Heart left ventricle (tissue), 16 donors: ENCODE results near the gene RBPMS2. TPM values are rescaled to one million over a fixed set of nuclear protein-coding genes. Genes with fewer than 3 reads are reported as not detected.
A peak's percentile ranks its signal among the peaks of the same experiment; 100 is the strongest.

ENCODE experiments used
- ATAC-seq, 4 donors: fragments of 200-7000 bp; cut with Tn5 transposase; one replicate each; pipeline ENCODE4 v1.9.1; 2020 to 2022; ENCODE audit warnings: moderate library complexity in 4 of 4, mild to moderate bottlenecking in 3 of 4, moderate number of reproducible peaks in 1 of 4
- DNase-seq, 5 donors: peaks; one replicate each; pipeline ENCODE4 v3.0.0-alpha.2; 2020
- H3K27ac ChIP-seq, 12 donors: fragments of 200-600 bp; sonication (generic) in 4 of 12; one replicate each; pipeline versions ENCODE4 v1.5.0 to v1.8.0; 2016 to 2022; ENCODE audit warnings: mild to moderate bottlenecking in 2 of 12
- H3K27me3 ChIP-seq, 9 donors: fragments of 200-600 bp; sonication (generic) in 2 of 9; one replicate each; pipeline versions ENCODE4 v1.5.1 to v1.8.0; 2016 to 2022; ENCODE audit warnings: mild to moderate bottlenecking in 3 of 9
- H3K36me3 ChIP-seq, 9 donors: fragments of 200-600 bp; sonication (generic) in 2 of 9; one replicate each; pipeline versions ENCODE4 v1.5.0 to v1.8.0; 2018 to 2022; ENCODE audit warnings: mild to moderate bottlenecking in 2 of 9
- H3K4me1 ChIP-seq, 12 donors: fragments of 200-600 bp; sonication (generic) in 4 of 12; one replicate each; pipeline versions ENCODE4 v1.5.0 to v1.8.0; 2016 to 2022; ENCODE audit warnings: mild to moderate bottlenecking in 3 of 12
- H3K4me3 ChIP-seq, 12 donors: fragments of 200-600 bp; sonication (generic) in 4 of 12; one replicate each; pipeline versions ENCODE4 v1.5.0 to v1.8.0; 2017 to 2022; ENCODE audit warnings: mild to moderate bottlenecking in 9 of 12, moderate library complexity in 4 of 12
- H3K9me3 ChIP-seq, 12 donors: fragments of 200-600 bp; sonication (generic) in 4 of 12; one replicate each; pipeline versions ENCODE4 v1.5.0 to v1.8.0; 2016 to 2022; ENCODE audit warnings: mild to moderate bottlenecking in 1 of 12
- POLR2A ChIP-seq, 2 donors: fragments of 450-650 bp; IDR thresholded peaks; one replicate each; pipeline ENCODE4 v1.6.1; 2017; ENCODE audit warnings: antibody characterized with exemption in 2 of 2, mild to moderate bottlenecking in 2 of 2, moderate library complexity in 2 of 2
- WGBS, 4 donors: extraction: QIAGEN DNeasy Blood & Tissue Kit in 2 of 4; methylation state at CpG; one replicate each; pipeline versions ENCODE4 v1.1.5 to v1.1.7; 2013 to 2018; 5-methylcytosine and 5-hydroxymethylcytosine counted together
- intact Hi-C, 10 donors: fragments of 100-400 bp; cut with DNase I; formaldehyde crosslinking; loops; one replicate each; pipeline versions ENCODE4 v1.11.1 to v1.14.2; 2022
- polyA plus RNA-seq, 2 donors: library from polyadenylated mRNA; stranded (reverse); fragments of 200-250 nt; gene quantifications; one replicate each; pipeline ENCODE4 v1.2.3, GENCODE V29; 2013
- total RNA-seq, 9 donors: library from RNA; depleted of rRNA in 2 of 9; stranded (reverse); fragments of >200 nt in 2 of 9; fragmentation: NEBNext Ultra II Directional in 3 of 9; extraction: Animal tissue kit (Norgen Biotek cat#: 25700) in 3 of 9; gene quantifications; one replicate each; pipeline versions ENCODE4 v1.1.0 to v1.2.4, GENCODE V29; 2016 to 2023
- TF ChIP-seq, protein P1 (sequence below), 12 donors: fragments of 200-600 bp; sonication (generic) in 4 of 12; IDR thresholded peaks; one replicate each; pipeline versions ENCODE4 v1.5.0 to v1.8.0; 2018 to 2022; ENCODE audit warnings: antibody characterized with exemption in 12 of 12, mild to moderate bottlenecking in 5 of 12
- donor health status: ischemic (EF 13 %, LVEDD 7.1; RV severe dilation, severe dysfunction).
- donor health status: healthy with polysubstance abuse.
- donor health status: DM: no; HTN: yes; CAD: no.
- donor health status: DM: no; HTN: no; CAD: no.
- donor health status: ischemic (EF 25% LVEDD 6.9; RV normal size, moderate dysfunction).
- donor health status: ischemic (EF 25% LVEDD 5.7; RV mildly dilated, moderate dysfunction).
- donor health status: healthy.
- donor health status: DM: yes; HTN: yes; CAD: no.
- donor health status: ischemic (EF 35%, LVEDD 5.7; RV mildly dilated, moderate dysfunction).
- donor health status: nonischemic (EF 11% LVEDD 7.7; RV severe dilation, severe dysfunction).
- donor health status: DM: yes; HTN: yes; CAD: no.
- donor health status: PGD.
- donor health status: ischemic (EF 29% LVEDD 5.4; RV normal size, mild dysfunction).
- donor health status: nonischemic (EF 23%, LVEDD 6.1; RV moderate dilation, normal function).

Gene RBPMS2
- total and polyA plus RNA-seq, 11 donors = 49.8 to 530 (median 202) TPM

DNA sequence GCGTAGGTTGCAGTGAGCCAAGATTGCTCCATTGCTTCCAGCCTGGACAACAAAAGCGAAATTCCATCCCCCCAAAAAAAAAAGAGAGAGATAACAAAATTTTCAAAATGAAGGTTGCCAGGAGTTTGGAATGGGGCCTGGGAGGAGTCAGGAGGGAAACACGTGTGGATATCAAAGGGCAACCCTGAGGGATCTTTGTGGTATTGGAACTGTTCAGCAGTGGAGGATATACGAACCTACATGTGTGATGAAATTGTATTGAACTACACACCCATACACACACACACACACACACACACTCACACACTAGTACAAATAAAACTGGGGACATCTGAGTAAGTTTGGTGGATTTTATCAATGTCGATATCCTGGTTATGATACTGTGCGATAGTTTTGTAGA, 61.8 kb downstream of the RBPMS2 start:
- H3K36me3 ChIP-seq = peaks cover 0 to 63% (median 16%) of the 10 kb centered on the region in 9 donors
- TF ChIP-seq, protein P1, sequence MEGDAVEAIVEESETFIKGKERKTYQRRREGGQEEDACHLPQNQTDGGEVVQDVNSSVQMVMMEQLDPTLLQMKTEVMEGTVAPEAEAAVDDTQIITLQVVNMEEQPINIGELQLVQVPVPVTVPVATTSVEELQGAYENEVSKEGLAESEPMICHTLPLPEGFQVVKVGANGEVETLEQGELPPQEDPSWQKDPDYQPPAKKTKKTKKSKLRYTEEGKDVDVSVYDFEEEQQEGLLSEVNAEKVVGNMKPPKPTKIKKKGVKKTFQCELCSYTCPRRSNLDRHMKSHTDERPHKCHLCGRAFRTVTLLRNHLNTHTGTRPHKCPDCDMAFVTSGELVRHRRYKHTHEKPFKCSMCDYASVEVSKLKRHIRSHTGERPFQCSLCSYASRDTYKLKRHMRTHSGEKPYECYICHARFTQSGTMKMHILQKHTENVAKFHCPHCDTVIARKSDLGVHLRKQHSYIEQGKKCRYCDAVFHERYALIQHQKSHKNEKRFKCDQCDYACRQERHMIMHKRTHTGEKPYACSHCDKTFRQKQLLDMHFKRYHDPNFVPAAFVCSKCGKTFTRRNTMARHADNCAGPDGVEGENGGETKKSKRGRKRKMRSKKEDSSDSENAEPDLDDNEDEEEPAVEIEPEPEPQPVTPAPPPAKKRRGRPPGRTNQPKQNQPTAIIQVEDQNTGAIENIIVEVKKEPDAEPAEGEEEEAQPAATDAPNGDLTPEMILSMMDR (IDR thresholded peaks at IDR 0.05) = no peak
- no peak for TF ChIP-seq POLR2A (IDR thresholded peaks at IDR 0.05)
- no peaks in the 10 kb centered on the region for H3K27me3 ChIP-seq
- no peak overlapping the region for H3K27ac ChIP-seq
- intact Hi-C loops = no loop called here
- WGBS, 4 donors = 82 to 84% (median 83%) methylated on average over 6 of the region's 6 CpGs
- DNase-seq (no peak), ATAC-seq (no peak)
- peaks cover 0 to 19% (median 11%) of the 10 kb centered on the region in 12 donors for H3K4me1 ChIP-seq
- no peaks in the 10 kb centered on the region for H3K9me3 ChIP-seq
- no peak overlapping the region for H3K4me3 ChIP-seq

DNA sequence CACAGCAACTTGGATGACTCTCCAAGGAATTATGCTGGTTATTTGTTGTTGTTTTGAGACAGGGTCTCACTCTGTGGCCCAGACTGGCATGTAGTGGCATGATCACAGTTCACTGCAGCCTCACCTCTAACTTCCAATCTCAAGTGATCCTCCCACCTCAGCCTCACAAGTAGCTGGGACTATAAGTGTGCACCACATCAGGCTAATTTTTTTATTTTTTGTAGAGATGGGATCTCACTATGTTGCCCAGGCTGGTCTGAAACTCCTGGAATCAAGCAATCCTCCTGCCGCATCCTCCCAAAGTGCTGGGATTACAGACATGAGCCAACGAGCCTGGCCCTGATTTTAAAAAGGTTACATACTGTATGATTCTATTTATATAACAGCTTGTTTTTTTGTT, 63.0 kb downstream of the RBPMS2 start:
- H3K27ac ChIP-seq = no peak overlapping the region
- TF ChIP-seq POLR2A (IDR thresholded peaks at IDR 0.05) = no peak
- TF ChIP-seq, protein P1 (IDR thresholded peaks at IDR 0.05) = no peak
- H3K27me3 ChIP-seq = no peaks in the 10 kb centered on the region
- WGBS, 4 donors = 65 to 74% (median 71%) methylated on average over 2 of the region's 2 CpGs
- ATAC-seq = no peak
- H3K4me3 ChIP-seq = no peak overlapping the region
- peaks cover 0 to 8% (median under 1%) of the 10 kb centered on the region in 12 donors for H3K4me1 ChIP-seq
- no peaks in the 10 kb centered on the region for H3K9me3 ChIP-seq
- no peak for DNase-seq
- H3K36me3 ChIP-seq = peaks cover 0 to 65% (median 13%) of the 10 kb centered on the region in 9 donors
- intact Hi-C loops = no loop called here

GRCh38 chr15:64710676-64711428, 64.5 kb downstream of the RBPMS2 start:
- Histone ChIP-seq H3K4me3 (no peak overlapping the region), H3K4me1 (no peaks in the 10 kb centered on the region), H3K9me3 (no peaks in the 10 kb centered on the region), H3K27ac (peak overlapping the region in 1 of 12 donors; percentile 14), H3K36me3 (peaks cover 0 to 51% (median 7%) of the 10 kb centered on the region in 9 donors), H3K27me3 (no peaks in the 10 kb centered on the region)
- intact Hi-C loops = no loop called here
- no peak for ATAC-seq
- no peak for DNase-seq
- 94 to 98% (median 96%) methylated on average over 7 of the region's 7 CpGs for WGBS, 4 donors
- TF ChIP-seq, protein P1 (IDR thresholded peaks at IDR 0.05) = no peak
- no peak for TF ChIP-seq POLR2A (IDR thresholded peaks at IDR 0.05)

DNA sequence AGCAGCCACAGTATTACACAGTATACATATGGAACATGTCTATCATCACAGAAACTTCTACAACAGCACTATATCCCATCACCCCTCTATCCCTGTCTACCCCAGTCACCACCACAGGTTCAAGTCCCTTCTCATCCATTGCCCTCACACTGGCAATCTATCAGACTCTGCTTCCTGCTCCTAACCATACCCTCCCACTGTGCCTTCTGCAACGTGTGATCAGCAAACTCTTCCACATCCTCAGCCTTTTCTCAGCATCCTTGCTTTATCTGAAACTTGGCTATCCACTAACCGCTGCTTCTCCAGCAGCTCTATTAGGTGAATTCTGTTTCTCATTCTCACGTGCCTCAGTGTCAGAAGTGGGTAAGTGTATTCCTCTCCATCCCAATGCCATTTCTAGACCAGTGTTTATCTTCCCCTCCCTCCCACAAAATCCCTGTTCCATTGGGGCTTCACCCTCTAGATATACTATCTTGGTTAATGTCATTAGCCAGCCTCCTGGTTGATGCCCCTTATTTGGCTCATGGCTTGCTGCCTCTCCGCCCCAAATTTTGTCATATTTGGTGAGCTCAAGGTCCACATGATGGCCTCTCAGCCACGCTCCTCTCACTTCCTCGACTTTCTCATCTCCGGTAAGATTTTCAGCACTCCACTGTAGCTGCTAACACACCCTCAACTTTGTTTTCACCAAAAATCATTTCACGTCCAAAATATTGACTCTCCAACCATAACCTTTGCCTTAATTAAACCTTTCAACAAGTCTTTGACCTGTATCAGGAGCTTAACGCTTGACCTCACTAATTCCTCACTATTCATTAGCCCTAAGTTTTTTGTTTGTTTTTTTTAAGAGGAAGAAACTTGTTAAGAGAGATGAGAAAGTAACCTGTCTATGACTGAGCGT, 69.1 kb downstream of the RBPMS2 start:
- no peak overlapping the region for H3K4me3 ChIP-seq
- ATAC-seq (no peak), DNase-seq (no peak)
- H3K27ac ChIP-seq = no peak overlapping the region
- H3K36me3 ChIP-seq = peaks cover 0 to 25% (median 0%) of the 10 kb centered on the region in 9 donors
- no peak for TF ChIP-seq POLR2A (IDR thresholded peaks at IDR 0.05)
- TF ChIP-seq, protein P1 (IDR thresholded peaks at IDR 0.05) = no peak
- peaks cover 3 to 23% (median 14%) of the 10 kb centered on the region in 12 donors for H3K4me1 ChIP-seq
- intact Hi-C loops = no loop called here
- H3K9me3 ChIP-seq = no peaks in the 10 kb centered on the region
- WGBS, 4 donors = 90 to 93% (median 90%) methylated on average over 10 of the region's 10 CpGs
- H3K27me3 ChIP-seq = no peaks in the 10 kb centered on the region
